PC-3 (cell line): ENCODE results near the gene IL7R. TPM values are rescaled to one million over a fixed set of nuclear protein-coding genes. Genes with fewer than 3 reads are reported as not detected.

Source experiments
- ATAC-seq: fragments of 200-7000 bp; cut with Tn5 transposase; 2 replicates; pipeline ENCODE4 v1.9.1; 2020; ENCODE audit warnings: mild to moderate bottlenecking, moderate library complexity
- BruUV-seq: library from RNA; stranded (reverse); fragments of 400-500 nt; replicated peaks from 2 replicates; lab custom pipeline; 2021; lab: Mats Ljungman, UMichigan
- CTCF ChIA-PET: fragments of 300-600 bp; sonication (Branson Sonifier 250); formaldehyde crosslinking; loops from one replicate; lab custom pipeline; 2022; ENCODE audit warnings: antibody characterized with exemption; lab: Charles Lee
- POLR2A ChIA-PET: fragments of 300-600 bp; sonication (Branson Sonifier 250); formaldehyde crosslinking; loops from one replicate; lab custom pipeline; 2022; ENCODE audit warnings: antibody characterized with exemption; ENCODE audit not compliant: unreplicated experiment; lab: Charles Lee
- DNase-seq: peaks from one replicate; pipeline ENCODE4 v3.0.0-alpha.2; 2015
- H2AFZ ChIP-seq: fragments of 300-600 bp; sonication (generic); 2 replicates; pipeline ENCODE4 v1.6.0; 2016; ENCODE audit warnings: antibody characterized with exemption, low read length
- H3F3A ChIP-seq: fragments of 300-600 bp; sonication (generic); one replicate; pipeline ENCODE4 v1.6.0; 2017; ENCODE audit warnings: antibody characterized with exemption, low read length, control low read depth, mild to moderate bottlenecking; ENCODE audit not compliant: unreplicated experiment
- H3K27ac ChIP-seq: fragments of 300-600 bp; sonication (generic); 2 replicates; pipeline ENCODE4 v1.5.1; 2016; ENCODE audit warnings: mild to moderate bottlenecking, low read length
- H3K27me3 ChIP-seq: fragments of 300-600 bp; sonication (generic); 2 replicates; pipeline ENCODE4 v1.6.1; 2016; ENCODE audit warnings: low read length, mixed read lengths
- H3K36me3 ChIP-seq: fragments of 300-600 bp; sonication (generic); 2 replicates; pipeline ENCODE4 v1.6.1; 2016; ENCODE audit warnings: low read depth, mixed run types, low read length, mixed read lengths
- H3K4me1 ChIP-seq: fragments of 300-600 bp; sonication (generic); 2 replicates; pipeline ENCODE4 v1.5.1; 2016; ENCODE audit warnings: low read length; ENCODE audit not compliant: insufficient read depth
- H3K4me2 ChIP-seq: fragments of 300-600 bp; sonication (generic); 2 replicates; pipeline ENCODE4 v1.6.0; 2016; ENCODE audit warnings: low read length
- H3K4me3 ChIP-seq: fragments of 300-600 bp; sonication (generic); 2 replicates; pipeline ENCODE4 v1.5.1; 2016; ENCODE audit warnings: mild to moderate bottlenecking, low read length, mixed read lengths
- H3K79me2 ChIP-seq: fragments of 300-600 bp; sonication (generic); 2 replicates; pipeline ENCODE4 v1.6.1; 2017; ENCODE audit warnings: low read length, mixed read lengths
- H3K9ac ChIP-seq: fragments of 300-600 bp; sonication (generic); 2 replicates; pipeline ENCODE4 v1.6.0; 2016; ENCODE audit warnings: mild to moderate bottlenecking, low read length
- H3K9me2 ChIP-seq: fragments of 300-600 bp; sonication (generic); replicated peaks from 2 replicates; pipeline ENCODE4 v1.6.1; 2016; ENCODE audit warnings: mixed run types, low read length, mixed read lengths
- H3K9me3 ChIP-seq: fragments of 300-600 bp; sonication (generic); 2 replicates; pipeline ENCODE4 v1.6.1; 2016; ENCODE audit warnings: low read length, mixed read lengths
- H4K20me1 ChIP-seq: fragments of 300-600 bp; sonication (generic); 2 replicates; pipeline ENCODE4 v1.6.1; 2016; ENCODE audit warnings: low read length, mixed read lengths
- EZH2 ChIP-seq: fragments of 300-600 bp; sonication (generic); IDR thresholded peaks from one replicate; pipeline ENCODE4 v1.6.1; 2017; ENCODE audit warnings: antibody characterized with exemption, mild to moderate bottlenecking, low read length; ENCODE audit not compliant: unreplicated experiment
- EZH2phosphoT487 ChIP-seq: fragments of 300-600 bp; sonication (generic); IDR thresholded peaks from 2 replicates; pipeline ENCODE4 v1.6.1; 2018; ENCODE audit warnings: mild to moderate bottlenecking, antibody characterized with exemption, low read length, borderline replicate concordance
- intact Hi-C: fragments of 100-400 bp; cut with micrococcal nuclease; formaldehyde crosslinking; loops from 2 replicates; pipeline ENCODE4 v1.9.0; 2023
- total RNA-seq: library from RNA; depleted of rRNA; stranded (reverse); fragments of >200 nt; gene quantifications from 2 replicates; pipeline ENCODE4 v1.2.3, GENCODE V29; 2014
- TF ChIP-seq, protein P1 (sequence below): fragments of 300-600 bp; sonication (generic); conservative IDR thresholded peaks from 2 replicates; pipeline ENCODE4 v1.5.1; 2017; ENCODE audit warnings: antibody characterized with exemption, low read depth, mild to moderate bottlenecking, low read length

The IL7R gene
- total RNA-seq, 1 experiment from 2014 or later = 7.4 TPM

DNA sequence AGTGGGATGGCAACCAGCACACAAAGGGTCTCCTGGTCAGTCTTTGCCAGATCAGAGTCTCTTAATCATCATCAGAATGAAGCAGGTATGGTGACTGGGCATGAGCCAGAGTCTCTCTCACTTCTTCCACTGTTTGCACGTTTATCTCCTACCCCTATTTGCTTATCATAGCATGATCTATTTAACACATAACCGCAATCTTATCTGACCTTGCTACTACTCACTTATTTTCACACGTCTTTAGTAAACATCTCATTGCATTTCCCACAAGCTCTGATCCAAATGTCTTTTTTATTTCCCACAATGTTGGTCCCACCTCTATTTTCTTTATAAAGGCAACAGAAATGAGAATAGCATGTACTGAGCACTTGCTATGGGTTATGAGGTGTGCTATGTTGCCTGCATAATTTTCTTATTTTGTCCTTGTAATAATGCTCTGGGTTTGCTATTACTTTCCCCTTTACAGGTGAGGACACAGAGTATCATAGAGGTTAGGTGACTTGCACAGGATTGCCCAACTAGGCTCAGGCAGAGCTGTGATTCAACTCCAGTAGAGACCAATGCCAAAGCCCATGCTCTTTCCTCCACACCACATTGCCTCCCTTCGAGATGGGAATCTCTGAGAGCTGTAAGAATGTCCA lies 39.7 kb upstream of the IL7R start:
- Histone ChIP-seq H3K4me1 (no peaks in the 10 kb centered on the region), H3K27me3 (no peaks in the 10 kb centered on the region), H3K9me3 (no peaks in the 10 kb centered on the region), H3K4me2 (no peak overlapping the region), H3K9ac (no peak overlapping the region), H3K36me3 (no peaks in the 10 kb centered on the region), H3K79me2 (no peaks in the 10 kb centered on the region), H3K4me3 (no peak overlapping the region), H3K9me2 (no peaks in the 10 kb centered on the region), H2AFZ (no peak overlapping the region), H3K27ac (no peak overlapping the region), H3F3A (no peaks in the 10 kb centered on the region), H4K20me1 (no peaks in the 10 kb centered on the region)
- ChIA-PET CTCF (interaction anchor here (0.9 kb wide), 1 partner anchor 42 kb away, joined by 3 read pairs; no protein-coding TSS in a partner anchor), POLR2A (no interaction called here)
- no TSS peak for BruUV-seq
- no peak for TF ChIP-seq EZH2
- no peak for TF ChIP-seq EZH2phosphoT487
- TF ChIP-seq, protein P1, sequence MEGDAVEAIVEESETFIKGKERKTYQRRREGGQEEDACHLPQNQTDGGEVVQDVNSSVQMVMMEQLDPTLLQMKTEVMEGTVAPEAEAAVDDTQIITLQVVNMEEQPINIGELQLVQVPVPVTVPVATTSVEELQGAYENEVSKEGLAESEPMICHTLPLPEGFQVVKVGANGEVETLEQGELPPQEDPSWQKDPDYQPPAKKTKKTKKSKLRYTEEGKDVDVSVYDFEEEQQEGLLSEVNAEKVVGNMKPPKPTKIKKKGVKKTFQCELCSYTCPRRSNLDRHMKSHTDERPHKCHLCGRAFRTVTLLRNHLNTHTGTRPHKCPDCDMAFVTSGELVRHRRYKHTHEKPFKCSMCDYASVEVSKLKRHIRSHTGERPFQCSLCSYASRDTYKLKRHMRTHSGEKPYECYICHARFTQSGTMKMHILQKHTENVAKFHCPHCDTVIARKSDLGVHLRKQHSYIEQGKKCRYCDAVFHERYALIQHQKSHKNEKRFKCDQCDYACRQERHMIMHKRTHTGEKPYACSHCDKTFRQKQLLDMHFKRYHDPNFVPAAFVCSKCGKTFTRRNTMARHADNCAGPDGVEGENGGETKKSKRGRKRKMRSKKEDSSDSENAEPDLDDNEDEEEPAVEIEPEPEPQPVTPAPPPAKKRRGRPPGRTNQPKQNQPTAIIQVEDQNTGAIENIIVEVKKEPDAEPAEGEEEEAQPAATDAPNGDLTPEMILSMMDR = no peak
- no peak for ATAC-seq
- intact Hi-C loops = no loop called here
- DNase-seq = no peak

DNA sequence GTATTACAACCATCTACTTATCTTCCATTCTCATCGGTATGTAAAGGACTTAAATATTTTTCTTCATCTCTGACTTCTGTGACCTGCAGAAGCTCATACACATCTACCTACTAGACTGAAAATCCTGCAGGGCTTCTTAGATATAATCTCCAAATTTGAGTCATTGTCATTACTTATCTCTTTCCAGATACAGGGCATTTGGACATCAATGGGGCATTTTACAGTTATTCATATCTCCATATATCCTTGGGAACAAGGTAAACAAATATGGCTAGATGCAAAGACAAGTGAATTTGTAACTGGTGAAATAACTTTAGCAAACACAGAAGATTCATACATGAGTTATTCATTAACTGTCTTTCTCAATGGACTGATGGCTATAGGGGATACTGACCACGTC lies 37.7 kb upstream of the IL7R start:
- Histone ChIP-seq H3K9ac (no peak overlapping the region), H4K20me1 (no peaks in the 10 kb centered on the region), H3K9me3 (no peaks in the 10 kb centered on the region), H3K4me1 (no peaks in the 10 kb centered on the region), H3F3A (no peaks in the 10 kb centered on the region), H3K27ac (no peak overlapping the region), H3K4me2 (no peak overlapping the region), H3K79me2 (no peaks in the 10 kb centered on the region), H3K36me3 (no peaks in the 10 kb centered on the region), H3K27me3 (no peaks in the 10 kb centered on the region), H2AFZ (no peak overlapping the region), H3K4me3 (no peak overlapping the region), H3K9me2 (no peaks in the 10 kb centered on the region)
- intact Hi-C loops = no loop called here
- no peak for TF ChIP-seq EZH2phosphoT487
- TF ChIP-seq, protein P1 = no peak
- no peak for TF ChIP-seq EZH2
- no TSS peak for BruUV-seq
- ATAC-seq (no peak), DNase-seq (no peak)
- ChIA-PET POLR2A (no interaction called here), CTCF (interaction anchor here (0.6 kb wide), 1 partner anchor 58 kb away, joined by 4 read pairs; no protein-coding TSS in a partner anchor)

DNA sequence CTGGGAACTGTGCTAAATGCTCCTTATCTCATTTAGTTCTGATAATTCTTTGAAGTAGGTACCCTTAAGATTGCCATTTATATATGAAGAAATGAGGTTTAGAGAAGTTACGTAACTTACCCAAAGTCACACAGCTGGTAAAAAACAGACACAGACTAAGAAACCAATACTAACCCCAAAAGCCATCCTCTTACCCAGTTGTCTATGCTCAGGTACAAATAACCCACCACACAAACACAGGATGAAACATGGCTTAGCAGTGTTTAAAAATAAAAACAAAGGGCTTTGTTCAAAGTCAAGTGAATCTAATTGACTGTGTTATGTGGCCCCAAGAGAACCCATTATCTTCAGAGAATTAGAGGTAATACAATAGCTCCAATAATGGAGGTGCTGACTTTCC lies 37.0 kb upstream of the IL7R start:
- TF ChIP-seq EZH2 = no peak
- TF ChIP-seq, protein P1 = no peak
- no peak for TF ChIP-seq EZH2phosphoT487
- no peak overlapping the region for H3K4me3 ChIP-seq
- POLR2A ChIA-PET = no interaction called here
- H4K20me1 ChIP-seq = no peaks in the 10 kb centered on the region
- intact Hi-C loops = no loop called here
- ATAC-seq (no peak), DNase-seq (no peak)
- no peaks in the 10 kb centered on the region for H3F3A ChIP-seq
- H3K79me2 ChIP-seq = no peaks in the 10 kb centered on the region
- no peaks in the 10 kb centered on the region for H3K36me3 ChIP-seq
- H3K27ac ChIP-seq = no peak overlapping the region
- no TSS peak for BruUV-seq
- H3K4me1 ChIP-seq = no peaks in the 10 kb centered on the region
- no peaks in the 10 kb centered on the region for H3K27me3 ChIP-seq
- H3K9ac ChIP-seq = no peak overlapping the region
- no peak overlapping the region for H3K4me2 ChIP-seq
- H3K9me2 ChIP-seq = no peaks in the 10 kb centered on the region
- H2AFZ ChIP-seq = no peak overlapping the region
- H3K9me3 ChIP-seq = no peaks in the 10 kb centered on the region
- CTCF ChIA-PET = no interaction called here
